LNCAP (cell line): ENCODE results near the gene ZNF385B.

ENCODE experiments used
- CTCF ChIP-seq: fragments of 450-650 bp; IDR thresholded peaks from 2 replicates; pipeline ENCODE4 v1.5.1; 2017; ENCODE audit warnings: mild to moderate bottlenecking

ZNF385B gene

GRCh38 chr2:179891237-179891636 lies 29.8 kb upstream of the ZNF385B start:
- no peak for TF ChIP-seq CTCF

DNA sequence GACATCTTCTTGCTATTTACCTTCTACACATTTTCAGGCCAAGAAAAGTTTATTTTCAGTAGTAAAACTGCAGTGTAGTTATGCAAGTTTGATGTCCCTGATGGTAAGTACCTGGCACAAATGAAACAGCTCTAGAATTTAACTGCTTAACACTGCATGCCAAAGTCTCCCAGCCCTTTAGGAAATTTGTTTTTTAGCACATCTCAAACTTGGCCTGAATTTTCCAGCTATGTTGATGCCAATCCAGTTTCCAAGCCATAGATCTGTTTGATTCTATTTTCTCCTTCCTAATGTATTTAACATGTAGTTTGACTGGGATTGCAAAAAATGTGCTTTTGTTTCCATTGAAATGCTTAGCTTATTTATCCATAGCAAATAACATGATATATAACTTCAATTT lies 29.3 kb upstream of the ZNF385B start:
- TF ChIP-seq CTCF = no peak

GRCh38 chr2:179884193-179884592 lies 22.8 kb upstream of the ZNF385B start:
- no peak for TF ChIP-seq CTCF

GRCh38 chr2:179882851-179883806 lies 21.7 kb upstream of the ZNF385B start:
- TF ChIP-seq CTCF = no peak

- no peak for TF ChIP-seq CTCF
These were observed 16.4 kb upstream of the ZNF385B start for GRCh38 chr2:179877601-179878364.

- no peak for TF ChIP-seq CTCF
These were observed 14.9 kb upstream of the ZNF385B start for GRCh38 chr2:179876266-179876665.

DNA sequence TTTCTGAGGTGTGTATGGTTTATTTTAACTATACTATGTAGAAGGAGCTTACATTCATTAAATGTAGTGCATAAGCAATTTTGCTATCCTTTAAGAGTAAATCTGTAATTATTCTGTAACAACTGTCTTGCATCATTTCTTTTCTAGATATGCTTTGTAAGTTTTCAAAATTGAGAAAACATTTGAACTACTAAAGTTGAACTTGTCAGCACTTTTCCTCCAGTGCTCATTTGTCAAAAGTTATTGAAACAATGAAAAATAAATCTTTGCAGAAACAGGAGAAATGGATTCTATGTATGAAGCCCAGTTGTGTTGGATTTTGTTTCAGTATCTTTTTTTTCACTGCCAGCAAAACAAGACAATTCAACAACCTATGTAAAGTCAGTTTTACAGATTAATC lies 14.5 kb upstream of the ZNF385B start:
- no peak for TF ChIP-seq CTCF
